ENCODE results near the gene ACACB.

GRCh38 chr12:109130297-109131153 is 14.1 kb downstream of the ACACB start:
- TF ChIP-seq POLR2A (IDR thresholded peaks at IDR 0.05) (no peak), CTCF (IDR thresholded peaks at IDR 0.05) (no peak)
